AG09309 (cell line): ENCODE results near the gene WDR37.

Experiments used
- DNase-seq: peaks from one replicate; pipeline ENCODE4 v3.0.0-alpha.2; 2010; ENCODE audit warnings: low read depth
- H3K4me3 ChIP-seq: 2 replicates; pipeline ENCODE4 v1.5.1; 2011; ENCODE audit warnings: mild to moderate bottlenecking, low read depth, low read length, moderate library complexity; ENCODE audit not compliant: control insufficient read depth
- CTCF ChIP-seq: IDR thresholded peaks from 2 replicates; pipeline ENCODE4 v1.5.1; 2011; ENCODE audit warnings: mild to moderate bottlenecking, low read depth, low read length, inconsistent platforms; ENCODE audit not compliant: insufficient read depth, control insufficient read depth; ENCODE audit errors: missing control alignments

WDR37 gene

GRCh38 chr10:1015688-1016087, 40.5 kb upstream of the WDR37 start:
- DNase-seq: no peak
- no peak overlapping the region for H3K4me3 ChIP-seq
- no peak for TF ChIP-seq CTCF

GRCh38 chr10:1019362-1019761, 36.8 kb upstream of the WDR37 start:
- DNase-seq: no peak
- H3K4me3 ChIP-seq: no peak overlapping the region
- no peak for TF ChIP-seq CTCF

- no peak overlapping the region for H3K4me3 ChIP-seq
- TF ChIP-seq CTCF: no peak
- DNase-seq: no peak
Measured at GRCh38 chr10:1020460-1020859, 35.7 kb upstream of the WDR37 start.

GRCh38 chr10:1020958-1021357, 35.2 kb upstream of the WDR37 start:
- no peak for TF ChIP-seq CTCF
- no peak for DNase-seq
- no peak overlapping the region for H3K4me3 ChIP-seq

GRCh38 chr10:1022413-1022812, 33.8 kb upstream of the WDR37 start:
- DNase-seq: no peak
- no peak for TF ChIP-seq CTCF
- no peak overlapping the region for H3K4me3 ChIP-seq

GRCh38 chr10:1024103-1024502, 32.1 kb upstream of the WDR37 start:
- TF ChIP-seq CTCF: no peak
- no peak overlapping the region for H3K4me3 ChIP-seq
- DNase-seq: no peak

GRCh38 chr10:1025683-1026082, 30.5 kb upstream of the WDR37 start, which contains the start of gene IDI2:
Gene IDI2 (minus strand): TSS chr10:1025859. CDS start chr10:1024723, 1,136 bp downstream.
- no peak for DNase-seq
- TF ChIP-seq CTCF: no peak
- H3K4me3 ChIP-seq: no peak within 1 kb of the TSS
